Heart left ventricle (tissue), 16 donors: ENCODE data around the gene RAD51B. TPM values are rescaled to one million over a fixed set of nuclear protein-coding genes. Genes with fewer than 3 reads are reported as not detected.

Experiments
- ATAC-seq, 4 donors: fragments of 200-7000 bp; cut with Tn5 transposase; one replicate each; pipeline ENCODE4 v1.9.1; 2020 to 2022; ENCODE audit warnings: moderate library complexity in 4 of 4, mild to moderate bottlenecking in 3 of 4, moderate number of reproducible peaks in 1 of 4
- DNase-seq, 5 donors: peaks; one replicate each; pipeline ENCODE4 v3.0.0-alpha.2; 2020
- H3K27ac ChIP-seq, 12 donors: fragments of 200-600 bp; sonication (generic) in 4 of 12; one replicate each; pipeline versions ENCODE4 v1.5.0 to v1.8.0; 2016 to 2022; ENCODE audit warnings: mild to moderate bottlenecking in 2 of 12
- H3K27me3 ChIP-seq, 9 donors: fragments of 200-600 bp; sonication (generic) in 2 of 9; one replicate each; pipeline versions ENCODE4 v1.5.1 to v1.8.0; 2016 to 2022; ENCODE audit warnings: mild to moderate bottlenecking in 3 of 9
- H3K36me3 ChIP-seq, 9 donors: fragments of 200-600 bp; sonication (generic) in 2 of 9; one replicate each; pipeline versions ENCODE4 v1.5.0 to v1.8.0; 2018 to 2022; ENCODE audit warnings: mild to moderate bottlenecking in 2 of 9
- H3K4me1 ChIP-seq, 12 donors: fragments of 200-600 bp; sonication (generic) in 4 of 12; one replicate each; pipeline versions ENCODE4 v1.5.0 to v1.8.0; 2016 to 2022; ENCODE audit warnings: mild to moderate bottlenecking in 3 of 12
- H3K4me3 ChIP-seq, 12 donors: fragments of 200-600 bp; sonication (generic) in 4 of 12; one replicate each; pipeline versions ENCODE4 v1.5.0 to v1.8.0; 2017 to 2022; ENCODE audit warnings: mild to moderate bottlenecking in 9 of 12, moderate library complexity in 4 of 12
- H3K9me3 ChIP-seq, 12 donors: fragments of 200-600 bp; sonication (generic) in 4 of 12; one replicate each; pipeline versions ENCODE4 v1.5.0 to v1.8.0; 2016 to 2022; ENCODE audit warnings: mild to moderate bottlenecking in 1 of 12
- CTCF ChIP-seq, 12 donors: fragments of 200-600 bp; sonication (generic) in 4 of 12; IDR thresholded peaks; one replicate each; pipeline versions ENCODE4 v1.5.0 to v1.8.0; 2018 to 2022; ENCODE audit warnings: antibody characterized with exemption in 12 of 12, mild to moderate bottlenecking in 5 of 12
- POLR2A ChIP-seq, 2 donors: fragments of 450-650 bp; IDR thresholded peaks; one replicate each; pipeline ENCODE4 v1.6.1; 2017; ENCODE audit warnings: antibody characterized with exemption in 2 of 2, mild to moderate bottlenecking in 2 of 2, moderate library complexity in 2 of 2
- WGBS, 4 donors: extraction: QIAGEN DNeasy Blood & Tissue Kit in 2 of 4; methylation state at CpG; one replicate each; pipeline versions ENCODE4 v1.1.5 to v1.1.7; 2013 to 2018; 5-methylcytosine and 5-hydroxymethylcytosine counted together
- intact Hi-C, 10 donors: fragments of 100-400 bp; cut with DNase I; formaldehyde crosslinking; loops; one replicate each; pipeline versions ENCODE4 v1.11.1 to v1.14.2; 2022
- polyA plus RNA-seq, 2 donors: library from polyadenylated mRNA; stranded (reverse); fragments of 200-250 nt; gene quantifications; one replicate each; pipeline ENCODE4 v1.2.3, GENCODE V29; 2013
- total RNA-seq, 9 donors: library from RNA; depleted of rRNA in 2 of 9; stranded (reverse); fragments of >200 nt in 2 of 9; fragmentation: NEBNext Ultra II Directional in 3 of 9; extraction: Animal tissue kit (Norgen Biotek cat#: 25700) in 3 of 9; gene quantifications; one replicate each; pipeline versions ENCODE4 v1.1.0 to v1.2.4, GENCODE V29; 2016 to 2023
- donor health status: ischemic (EF 13 %, LVEDD 7.1; RV severe dilation, severe dysfunction).
- donor health status: healthy with polysubstance abuse.
- donor health status: DM: no; HTN: yes; CAD: no.
- donor health status: DM: no; HTN: no; CAD: no.
- donor health status: ischemic (EF 25% LVEDD 6.9; RV normal size, moderate dysfunction).
- donor health status: ischemic (EF 25% LVEDD 5.7; RV mildly dilated, moderate dysfunction).
- donor health status: healthy.
- donor health status: DM: yes; HTN: yes; CAD: no.
- donor health status: ischemic (EF 35%, LVEDD 5.7; RV mildly dilated, moderate dysfunction).
- donor health status: nonischemic (EF 11% LVEDD 7.7; RV severe dilation, severe dysfunction).
- donor health status: DM: yes; HTN: yes; CAD: no.
- donor health status: PGD.
- donor health status: ischemic (EF 29% LVEDD 5.4; RV normal size, mild dysfunction).
- donor health status: nonischemic (EF 23%, LVEDD 6.1; RV moderate dilation, normal function).

Gene RAD51B
- total and polyA plus RNA-seq, 11 donors: 1.3 to 11.3 (median 3.2) TPM

GRCh38 chr14:68512088-68512487 lies 692.5 kb downstream of the RAD51B start:
- DNase-seq (no peak), ATAC-seq (no peak)
- Histone ChIP-seq H3K4me3 (no peak overlapping the region), H3K4me1 (peaks cover 0 to 54% (median 36%) of the 10 kb centered on the region in 12 donors), H3K27ac (peak overlapping the region in 7 of 12 donors; percentile 4 to 79 (median 56)), H3K27me3 (no peaks in the 10 kb centered on the region), H3K9me3 (no peaks in the 10 kb centered on the region), H3K36me3 (no peaks in the 10 kb centered on the region)
- WGBS, 4 donors: 72 to 85% (median 76%) methylated on average over 6 of the region's 6 CpGs
- TF ChIP-seq POLR2A (IDR thresholded peaks at IDR 0.05) (no peak), CTCF (IDR thresholded peaks at IDR 0.05) (no peak)
- intact Hi-C loops: loop anchor here in 2 of 10 donors (5.0 to 10.0 kb wide), 2 partner anchors 110 to 567 kb away; no protein-coding TSS in a partner anchor

- DNase-seq (no peak), ATAC-seq (peak in 1 of 4 donors; percentile 20)
- 87 to 95% (median 90%) methylated on average over 2 of the region's 2 CpGs for WGBS, 4 donors
- TF ChIP-seq CTCF (IDR thresholded peaks at IDR 0.05): no peak
- no peak for TF ChIP-seq POLR2A (IDR thresholded peaks at IDR 0.05)
- no peaks in the 10 kb centered on the region for H3K9me3 ChIP-seq
- H3K27ac ChIP-seq: peak overlapping the region in 5 of 12 donors; percentile 3 to 79 (median 35)
- no peaks in the 10 kb centered on the region for H3K27me3 ChIP-seq
- peaks cover 0 to 63% (median 41%) of the 10 kb centered on the region in 12 donors for H3K4me1 ChIP-seq
- no peak overlapping the region for H3K4me3 ChIP-seq
- no peaks in the 10 kb centered on the region for H3K36me3 ChIP-seq
- intact Hi-C loops: loop anchor here in 2 of 10 donors (5.0 to 10.0 kb wide), 2 partner anchors 111 to 568 kb away; no protein-coding TSS in a partner anchor
Measured at GRCh38 chr14:68513137-68513536, 693.6 kb downstream of the RAD51B start.

- Histone ChIP-seq H3K36me3 (no peaks in the 10 kb centered on the region), H3K4me1 (peaks cover 0 to 70% (median 48%) of the 10 kb centered on the region in 12 donors), H3K27me3 (no peaks in the 10 kb centered on the region), H3K9me3 (no peaks in the 10 kb centered on the region), H3K4me3 (no peak overlapping the region), H3K27ac (peak overlapping the region in 3 of 12 donors; percentile 3 to 79 (median 43))
- intact Hi-C loops: loop anchor here in 2 of 10 donors (5.0 to 10.0 kb wide), 2 partner anchors 112 to 569 kb away; no protein-coding TSS in a partner anchor
- DNase-seq: no peak
- no peak for ATAC-seq
- WGBS, 4 donors: 83 to 87% (median 85%) methylated on average over 12 of the region's 12 CpGs
- no peak for TF ChIP-seq CTCF (IDR thresholded peaks at IDR 0.05)
- TF ChIP-seq POLR2A (IDR thresholded peaks at IDR 0.05): no peak
Measured at GRCh38 chr14:68513838-68514607, 694.4 kb downstream of the RAD51B start.

- no peaks in the 10 kb centered on the region for H3K27me3 ChIP-seq
- H3K4me1 ChIP-seq: peaks cover 0 to 72% (median 51%) of the 10 kb centered on the region in 12 donors
- H3K36me3 ChIP-seq: no peaks in the 10 kb centered on the region
- intact Hi-C loops: loop anchor here in 2 of 10 donors (5.0 to 10.0 kb wide), 2 partner anchors 112 to 570 kb away; no protein-coding TSS in a partner anchor
- H3K27ac ChIP-seq: peak overlapping the region in 2 of 12 donors; percentile 43 to 79
- no peak overlapping the region for H3K4me3 ChIP-seq
- TF ChIP-seq POLR2A (IDR thresholded peaks at IDR 0.05) (no peak), CTCF (IDR thresholded peaks at IDR 0.05) (no peak)
- no peaks in the 10 kb centered on the region for H3K9me3 ChIP-seq
- 68 to 80% (median 72%) methylated on average over 4 of the region's 4 CpGs for WGBS, 4 donors
- ATAC-seq: no peak
- no peak for DNase-seq
Measured at GRCh38 chr14:68514608-68515194, 695.1 kb downstream of the RAD51B start.
